Fibroblast of lung (primary cell): ENCODE data around the gene SNX2. TPM values are rescaled to one million over a fixed set of nuclear protein-coding genes. Genes with fewer than 3 reads are reported as not detected.

Experiments
- DNase-seq, 2 donors: peaks; one replicate each; pipeline versions ENCODE4 v3.0.0 to v3.0.0-alpha.2; 2010; ENCODE audit warnings: low read depth in 2 of 2
- H2AFZ ChIP-seq: 2 replicates; pipeline ENCODE4 v1.5.1; 2012; ENCODE audit warnings: low read length, control low read depth, inconsistent platforms
- H3K27ac ChIP-seq: 2 replicates; pipeline ENCODE4 v1.5.1; 2011; ENCODE audit warnings: low read length, control low read depth; ENCODE audit not compliant: insufficient read depth
- H3K27me3 ChIP-seq: 2 replicates; pipeline ENCODE4 v1.5.1; 2011; ENCODE audit warnings: mild to moderate bottlenecking, low read length; ENCODE audit not compliant: control insufficient read depth, insufficient read depth
- H3K36me3 ChIP-seq: 2 replicates; pipeline ENCODE4 v1.5.1; 2011; ENCODE audit warnings: low read length; ENCODE audit not compliant: control insufficient read depth, insufficient read depth
- H3K4me1 ChIP-seq: 2 replicates; pipeline ENCODE4 v1.5.1; 2011; ENCODE audit warnings: low read length; ENCODE audit not compliant: control insufficient read depth, insufficient read depth; ENCODE audit errors: extremely low read depth
- H3K4me2 ChIP-seq: 2 replicates; pipeline ENCODE4 v1.5.1; 2011; ENCODE audit warnings: low read length, control low read depth; ENCODE audit not compliant: insufficient read depth; ENCODE audit errors: extremely low read depth
- H3K4me3 ChIP-seq, 4 experiments: fragments of 200-600 bp in 1 of 4; sonication (generic) in 1 of 4; replicated peaks in 1 of 4; 2 replicates each; pipeline ENCODE4 v1.5.1; 2011 to 2016; ENCODE audit warnings: low read length in 4 of 4, low read depth in 3 of 4, mild to moderate bottlenecking in 3 of 4, control low read depth in 2 of 4, inconsistent platforms in 1 of 4, mixed read lengths in 1 of 4; ENCODE audit not compliant: insufficient read depth in 1 of 4; ENCODE audit errors: control extremely low read depth in 1 of 4
- H3K79me2 ChIP-seq: 2 replicates; pipeline ENCODE4 v1.5.1; 2012; ENCODE audit warnings: mild to moderate bottlenecking, low read length, inconsistent platforms; ENCODE audit not compliant: control insufficient read depth, insufficient read depth
- H3K9ac ChIP-seq: 2 replicates; pipeline ENCODE4 v1.5.1; 2011; ENCODE audit warnings: mild to moderate bottlenecking, low read length, control low read depth; ENCODE audit not compliant: insufficient read depth
- H3K9me3 ChIP-seq: 2 replicates; pipeline ENCODE4 v1.5.1; 2012; ENCODE audit warnings: low read depth, low read length; ENCODE audit not compliant: control insufficient read depth, insufficient read depth
- H4K20me1 ChIP-seq: 2 replicates; pipeline ENCODE4 v1.5.1; 2011; ENCODE audit warnings: low read length; ENCODE audit not compliant: control insufficient read depth, insufficient read depth; ENCODE audit errors: extremely low read depth
- EZH2 ChIP-seq: IDR thresholded peaks from 2 replicates; pipeline ENCODE4 v1.5.1; 2012; ENCODE audit warnings: low read length, control low read depth, mild to moderate bottlenecking; ENCODE audit errors: missing control alignments
- polyA plus RNA-seq, 2 donors: library from polyadenylated mRNA; depleted of rRNA in 1 of 2; stranded (reverse) in 1 of 2; unstranded in 1 of 2; fragments of >200 nt; gene quantifications; 2 replicates each; pipeline ENCODE4 v1.2.1, GENCODE V29; 2011 to 2012; ENCODE audit warnings: missing spikeins in 1 of 2
- total RNA-seq: library from RNA; depleted of rRNA; stranded (reverse); fragments of >200 nt; gene quantifications from 2 replicates; pipeline ENCODE4 v1.2.1, GENCODE V29; 2014
- TF ChIP-seq, protein P1 (sequence below), 2 donors: IDR thresholded peaks in 1 of 2; conservative IDR thresholded peaks in 1 of 2; 1 replicate in 1 of 2; 2 replicates in 1 of 2; pipeline ENCODE4 v1.5.1; 2011 to 2012; ENCODE audit warnings: low read length in 2 of 2, control low read depth in 1 of 2, inconsistent platforms in 1 of 2, low read depth in 1 of 2, mild to moderate bottlenecking in 1 of 2

The SNX2 gene
- total and polyA plus RNA-seq, 2 donors (not counting 1 experiment from before 2014, with no cell fraction given): 73.5 to 123 TPM

DNA sequence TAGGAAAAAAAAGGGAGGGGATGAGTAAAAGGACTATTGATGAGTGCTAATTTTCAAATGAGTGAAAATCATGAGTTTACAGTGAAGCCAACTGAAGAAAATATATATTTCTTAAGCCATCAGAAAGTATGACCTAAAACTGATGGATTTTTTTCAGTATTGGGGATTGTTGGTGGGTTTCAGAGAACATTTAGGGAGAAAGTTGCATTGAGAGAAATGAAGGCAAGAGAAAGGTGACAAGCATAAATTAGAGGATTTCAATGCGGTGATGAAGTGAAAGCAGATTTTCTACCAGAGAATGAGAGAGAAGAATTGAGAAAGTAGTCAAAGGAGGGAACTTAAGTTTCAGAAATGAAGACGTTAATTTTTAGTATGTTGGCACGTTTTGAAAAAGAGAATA is 62.1 kb downstream of the SNX2 start:
- H4K20me1 ChIP-seq: no peaks in the 10 kb centered on the region
- no peak overlapping the region for H3K4me2 ChIP-seq
- no peaks in the 10 kb centered on the region for H3K79me2 ChIP-seq
- no peaks in the 10 kb centered on the region for H3K4me1 ChIP-seq
- TF ChIP-seq EZH2: no peak
- TF ChIP-seq, protein P1, sequence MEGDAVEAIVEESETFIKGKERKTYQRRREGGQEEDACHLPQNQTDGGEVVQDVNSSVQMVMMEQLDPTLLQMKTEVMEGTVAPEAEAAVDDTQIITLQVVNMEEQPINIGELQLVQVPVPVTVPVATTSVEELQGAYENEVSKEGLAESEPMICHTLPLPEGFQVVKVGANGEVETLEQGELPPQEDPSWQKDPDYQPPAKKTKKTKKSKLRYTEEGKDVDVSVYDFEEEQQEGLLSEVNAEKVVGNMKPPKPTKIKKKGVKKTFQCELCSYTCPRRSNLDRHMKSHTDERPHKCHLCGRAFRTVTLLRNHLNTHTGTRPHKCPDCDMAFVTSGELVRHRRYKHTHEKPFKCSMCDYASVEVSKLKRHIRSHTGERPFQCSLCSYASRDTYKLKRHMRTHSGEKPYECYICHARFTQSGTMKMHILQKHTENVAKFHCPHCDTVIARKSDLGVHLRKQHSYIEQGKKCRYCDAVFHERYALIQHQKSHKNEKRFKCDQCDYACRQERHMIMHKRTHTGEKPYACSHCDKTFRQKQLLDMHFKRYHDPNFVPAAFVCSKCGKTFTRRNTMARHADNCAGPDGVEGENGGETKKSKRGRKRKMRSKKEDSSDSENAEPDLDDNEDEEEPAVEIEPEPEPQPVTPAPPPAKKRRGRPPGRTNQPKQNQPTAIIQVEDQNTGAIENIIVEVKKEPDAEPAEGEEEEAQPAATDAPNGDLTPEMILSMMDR (conservative IDR thresholded peaks at IDR 0.05 in 1 of 2, IDR thresholded peaks at IDR 0.05 in 1 of 2; ENCODE audit: low read depth in 1 of 2, low read length in 2 of 2): no peak
- H3K4me3 ChIP-seq: no peak overlapping the region
- H2AFZ ChIP-seq: no peak overlapping the region
- H3K9ac ChIP-seq: no peak overlapping the region
- H3K9me3 ChIP-seq: no peaks in the 10 kb centered on the region
- H3K27ac ChIP-seq: no peak overlapping the region
- no peaks in the 10 kb centered on the region for H3K36me3 ChIP-seq
- H3K27me3 ChIP-seq: no peaks in the 10 kb centered on the region
- no peak for DNase-seq

DNA sequence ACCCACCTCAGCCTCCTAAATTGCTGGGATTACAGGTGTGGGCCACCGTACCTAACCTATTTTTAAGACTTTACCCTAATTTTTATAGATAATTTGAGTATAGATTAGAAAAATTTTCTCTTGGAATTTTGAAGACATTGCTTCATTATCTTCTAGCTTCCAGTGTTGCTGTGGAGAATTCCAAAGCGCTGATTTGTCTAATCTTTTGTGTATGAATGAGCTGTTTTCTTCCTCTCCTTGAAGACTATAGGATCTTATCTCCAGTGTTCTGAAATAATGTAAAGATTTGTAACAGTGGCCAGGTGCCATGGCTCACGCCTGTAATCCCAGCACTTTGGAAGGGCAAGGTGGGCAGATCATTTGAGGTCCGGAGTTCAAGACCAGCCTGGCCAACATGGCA is 64.9 kb downstream of the SNX2 start:
- no peaks in the 10 kb centered on the region for H3K9me3 ChIP-seq
- no peak overlapping the region for H3K4me3 ChIP-seq
- H3K4me2 ChIP-seq: no peak overlapping the region
- no peak overlapping the region for H3K27ac ChIP-seq
- peaks cover 6% of the 10 kb centered on the region for H3K4me1 ChIP-seq
- H3K9ac ChIP-seq: no peak overlapping the region
- no peaks in the 10 kb centered on the region for H3K27me3 ChIP-seq
- no peak overlapping the region for H2AFZ ChIP-seq
- H4K20me1 ChIP-seq: no peaks in the 10 kb centered on the region
- DNase-seq: no peak
- no peak for TF ChIP-seq EZH2
- TF ChIP-seq, protein P1 (conservative IDR thresholded peaks at IDR 0.05 in 1 of 2, IDR thresholded peaks at IDR 0.05 in 1 of 2; ENCODE audit: low read depth in 1 of 2, low read length in 2 of 2): no peak
- H3K36me3 ChIP-seq: no peaks in the 10 kb centered on the region
- no peaks in the 10 kb centered on the region for H3K79me2 ChIP-seq

DNA sequence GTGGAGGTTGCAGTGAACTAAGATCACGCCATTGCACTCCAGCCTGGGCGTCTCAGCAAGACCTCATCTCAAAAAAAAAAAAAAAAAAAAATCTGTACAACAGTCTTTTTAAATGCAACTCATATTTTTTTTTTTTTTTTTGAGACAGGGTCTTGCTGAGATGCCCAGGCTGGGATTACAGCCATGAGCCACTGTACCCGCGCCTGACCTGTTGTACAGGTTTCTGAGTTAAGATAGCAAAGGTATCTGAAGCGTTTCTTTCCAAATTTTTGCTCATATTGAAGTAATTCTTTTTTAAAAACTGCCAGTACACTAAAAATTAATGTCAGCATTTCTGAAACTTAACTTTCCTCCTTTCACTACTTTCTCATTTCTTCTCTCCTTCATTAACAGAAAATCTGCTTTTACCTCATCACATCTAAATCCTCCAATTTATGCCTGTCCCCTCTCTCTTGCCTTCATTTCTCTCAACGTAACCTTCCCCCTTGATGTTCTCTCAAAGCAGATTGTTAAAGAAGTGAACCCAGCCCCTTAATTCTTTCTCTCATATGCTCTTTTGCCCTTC is 67.2 kb downstream of the SNX2 start:
- DNase-seq: no peak
- Histone ChIP-seq H3K79me2 (no peaks in the 10 kb centered on the region), H2AFZ (no peak overlapping the region), H3K9me3 (no peaks in the 10 kb centered on the region), H4K20me1 (no peaks in the 10 kb centered on the region), H3K36me3 (no peaks in the 10 kb centered on the region), H3K9ac (no peak overlapping the region), H3K27ac (no peak overlapping the region), H3K4me3 (no peak overlapping the region), H3K27me3 (no peaks in the 10 kb centered on the region), H3K4me2 (no peak overlapping the region), H3K4me1 (peaks cover 8% of the 10 kb centered on the region)
- TF ChIP-seq EZH2: no peak
- TF ChIP-seq, protein P1 (conservative IDR thresholded peaks at IDR 0.05 in 1 of 2, IDR thresholded peaks at IDR 0.05 in 1 of 2; ENCODE audit: low read depth in 1 of 2, low read length in 2 of 2): no peak
